IMR-90 (cell line): Measurements from ENCODE around the gene CYP2B6. TPM values are rescaled to one million over a fixed set of nuclear protein-coding genes. Genes with fewer than 3 reads are reported as not detected.
"Not testable (repeated sequence)": the region's sequence is repeated elsewhere in the genome, so short reads cannot be mapped to it uniquely, and the experiment has no call there.

Experiments used
- ATAC-seq: fragments of 200-7000 bp; cut with Tn5 transposase; 2 replicates; pipeline ENCODE4 v1.9.1; 2020; ENCODE audit warnings: low read depth, mild to moderate bottlenecking, moderate library complexity
- BruUV-seq: library from RNA; stranded (reverse); fragments of 400-500 nt; replicated peaks from 2 replicates; lab custom pipeline; 2021; lab: Mats Ljungman, UMichigan
- CTCF ChIA-PET: fragments of 300-600 bp; formaldehyde crosslinking; extraction: SDS; loops from one replicate; lab custom pipeline; 2021; ENCODE audit warnings: antibody characterized with exemption; lab: Yijun Ruan, JAX
- POLR2A ChIA-PET: fragments of 300-600 bp; sonication (Branson Sonifier 250); formaldehyde crosslinking; loops from one replicate; lab custom pipeline; 2022; ENCODE audit warnings: antibody characterized with exemption; ENCODE audit not compliant: unreplicated experiment; lab: Charles Lee
- DNase-seq: peaks from one replicate; pipeline ENCODE4 v3.0.0; 2013
- H2AFZ ChIP-seq: replicated peaks from 2 replicates; pipeline ENCODE3; 2013; ENCODE audit warnings: low read length, mild to moderate bottlenecking; ENCODE audit not compliant: poor library complexity
- H2AK5ac ChIP-seq: 2 replicates; pipeline ENCODE4 v1.6.1; 2013; ENCODE audit warnings: low read depth, low read length, inconsistent platforms
- H2AK9ac ChIP-seq: replicated peaks from 2 replicates; pipeline ENCODE3; 2013; ENCODE audit warnings: mild to moderate bottlenecking, low read depth, low read length, moderate library complexity; ENCODE audit not compliant: poor library complexity
- H2BK120ac ChIP-seq: 2 replicates; pipeline ENCODE4 v1.6.1; 2013; ENCODE audit warnings: low read depth, low read length, inconsistent platforms
- H2BK15ac ChIP-seq: 3 replicates; pipeline ENCODE4 v1.6.1; 2013; ENCODE audit warnings: low read depth, low read length, inconsistent platforms
- H2BK20ac ChIP-seq: 2 replicates; pipeline ENCODE4 v1.6.1; 2013; ENCODE audit warnings: low read depth, mild to moderate bottlenecking, inconsistent platforms, low read length, moderate library complexity
- H2BK5ac ChIP-seq: 2 replicates; pipeline ENCODE4 v1.6.1; 2013; ENCODE audit warnings: mild to moderate bottlenecking, low read depth, low read length, inconsistent platforms; ENCODE audit not compliant: poor library complexity, severe bottlenecking
- H3K14ac ChIP-seq: replicated peaks from 2 replicates; pipeline ENCODE4 v1.6.1; 2013; ENCODE audit warnings: low read depth, low read length, inconsistent platforms
- H3K18ac ChIP-seq: 2 replicates; pipeline ENCODE4 v1.6.1; 2013; ENCODE audit warnings: low read depth, low read length, control low read depth
- H3K23ac ChIP-seq: 2 replicates; pipeline ENCODE4 v1.6.1; 2013; ENCODE audit warnings: low read depth, low read length, inconsistent platforms
- H3K27ac ChIP-seq: 2 replicates; pipeline ENCODE4 v1.5.1; 2013; ENCODE audit warnings: mild to moderate bottlenecking, control low read depth, low read length; ENCODE audit not compliant: insufficient read depth
- H3K27me3 ChIP-seq: 2 replicates; pipeline ENCODE4 v1.6.1; 2013; ENCODE audit warnings: low read length; ENCODE audit not compliant: control insufficient read depth, insufficient read depth
- H3K36me3 ChIP-seq: 2 replicates; pipeline ENCODE4 v1.6.1; 2013; ENCODE audit warnings: low read length, mixed read lengths; ENCODE audit not compliant: control insufficient read depth, insufficient read depth
- H3K4ac ChIP-seq: 2 replicates; pipeline ENCODE4 v1.6.1; 2013; ENCODE audit warnings: low read depth, low read length, inconsistent platforms
- H3K4me1 ChIP-seq: 2 replicates; pipeline ENCODE4 v1.6.1; 2013; ENCODE audit warnings: low read length, mixed read lengths; ENCODE audit not compliant: control insufficient read depth, insufficient read depth
- H3K4me2 ChIP-seq: 2 replicates; pipeline ENCODE4 v1.6.1; 2013; ENCODE audit warnings: low read depth, mild to moderate bottlenecking, control low read depth, low read length, moderate library complexity
- H3K4me3 ChIP-seq: 2 replicates; pipeline ENCODE4 v1.5.1; 2013; ENCODE audit warnings: low read depth, mild to moderate bottlenecking, control low read depth, low read length, moderate library complexity; ENCODE audit not compliant: insufficient read depth
- H3K56ac ChIP-seq: 2 replicates; pipeline ENCODE4 v1.6.1; 2013; ENCODE audit warnings: low read length, inconsistent platforms; ENCODE audit not compliant: insufficient read depth; ENCODE audit errors: extremely low read depth
- H3K79me1 ChIP-seq, 2 experiments: 2 replicates each; pipeline ENCODE4 v1.6.1; 2013; ENCODE audit warnings: low read length in 2 of 2, inconsistent platforms in 1 of 2, low read depth in 1 of 2
- H3K9ac ChIP-seq: 2 replicates; pipeline ENCODE4 v1.6.1; 2013; ENCODE audit warnings: low read depth, low read length, control low read depth
- H3K9me1 ChIP-seq: 2 replicates; pipeline ENCODE4 v1.6.1; 2013; ENCODE audit warnings: low read length, inconsistent platforms; ENCODE audit not compliant: insufficient read depth
- H3K9me3 ChIP-seq: 2 replicates; pipeline ENCODE4 v1.6.1; 2013; ENCODE audit warnings: low read length; ENCODE audit not compliant: control insufficient read depth, insufficient read depth
- H4K20me1 ChIP-seq: 2 replicates; pipeline ENCODE4 v1.6.1; 2013; ENCODE audit warnings: low read length, inconsistent platforms; ENCODE audit not compliant: insufficient read depth
- H4K5ac ChIP-seq: 2 replicates; pipeline ENCODE4 v1.6.1; 2013; ENCODE audit warnings: mild to moderate bottlenecking, low read depth, low read length, control low read depth
- H4K8ac ChIP-seq, 2 experiments: 2 replicates each; pipeline ENCODE4 v1.6.1; 2013; ENCODE audit warnings: low read depth in 2 of 2, low read length in 2 of 2, control low read depth in 1 of 2, inconsistent platforms in 1 of 2
- H4K91ac ChIP-seq: 2 replicates; pipeline ENCODE4 v1.6.1; 2013; ENCODE audit warnings: low read depth, low read length, inconsistent platforms; ENCODE audit not compliant: insufficient read depth
- WGBS, 2 experiments: methylation state at CpG; one replicate each; pipeline versions ENCODE4 v1.1.5 to v1.1.7; 2013; ENCODE audit warnings: missing lambda C conversion rate in 2 of 2; ENCODE audit not compliant: insufficient read length in 1 of 2; ENCODE audit errors: extremely low coverage in 2 of 2; 5-methylcytosine and 5-hydroxymethylcytosine counted together
- dilution Hi-C: fragments of 300-500 bp; cut with HindIII; formaldehyde crosslinking; loops from one replicate; pipeline ENCODE4 v1.14.3; 2018; ENCODE audit warnings: low sequenced_read_pairs; ENCODE audit not compliant: unreplicated experiment
- in situ Hi-C: fragments of 300-500 bp; cut with MboI; formaldehyde crosslinking; loops from 3 replicates; pipeline ENCODE4 v1.14.3; 2019; ENCODE audit warnings: low sequenced_read_pairs, inconsistent platforms, mixed read lengths
- intact Hi-C: fragments of 100-400 bp; cut with micrococcal nuclease; formaldehyde crosslinking; loops from 2 replicates; pipeline ENCODE4 v1.10.0; 2022
- polyA plus RNA-seq, 3 experiments: library from polyadenylated mRNA; depleted of rRNA; stranded (reverse); fragments of >200 nt; gene quantifications; 2 replicates each; pipeline ENCODE4 v1.2.3, GENCODE V29; 2012; ENCODE audit warnings: low replicate concordance in 1 of 3
- total RNA-seq: library from RNA; depleted of rRNA; stranded (reverse); fragments of >200 nt; gene quantifications from 2 replicates; pipeline ENCODE4 v1.2.3, GENCODE V29; 2012

Gene CYP2B6
- total and polyA plus RNA-seq, 2 of the 4 experiments (the other 2 are of a cell fraction) = not detected

DNA sequence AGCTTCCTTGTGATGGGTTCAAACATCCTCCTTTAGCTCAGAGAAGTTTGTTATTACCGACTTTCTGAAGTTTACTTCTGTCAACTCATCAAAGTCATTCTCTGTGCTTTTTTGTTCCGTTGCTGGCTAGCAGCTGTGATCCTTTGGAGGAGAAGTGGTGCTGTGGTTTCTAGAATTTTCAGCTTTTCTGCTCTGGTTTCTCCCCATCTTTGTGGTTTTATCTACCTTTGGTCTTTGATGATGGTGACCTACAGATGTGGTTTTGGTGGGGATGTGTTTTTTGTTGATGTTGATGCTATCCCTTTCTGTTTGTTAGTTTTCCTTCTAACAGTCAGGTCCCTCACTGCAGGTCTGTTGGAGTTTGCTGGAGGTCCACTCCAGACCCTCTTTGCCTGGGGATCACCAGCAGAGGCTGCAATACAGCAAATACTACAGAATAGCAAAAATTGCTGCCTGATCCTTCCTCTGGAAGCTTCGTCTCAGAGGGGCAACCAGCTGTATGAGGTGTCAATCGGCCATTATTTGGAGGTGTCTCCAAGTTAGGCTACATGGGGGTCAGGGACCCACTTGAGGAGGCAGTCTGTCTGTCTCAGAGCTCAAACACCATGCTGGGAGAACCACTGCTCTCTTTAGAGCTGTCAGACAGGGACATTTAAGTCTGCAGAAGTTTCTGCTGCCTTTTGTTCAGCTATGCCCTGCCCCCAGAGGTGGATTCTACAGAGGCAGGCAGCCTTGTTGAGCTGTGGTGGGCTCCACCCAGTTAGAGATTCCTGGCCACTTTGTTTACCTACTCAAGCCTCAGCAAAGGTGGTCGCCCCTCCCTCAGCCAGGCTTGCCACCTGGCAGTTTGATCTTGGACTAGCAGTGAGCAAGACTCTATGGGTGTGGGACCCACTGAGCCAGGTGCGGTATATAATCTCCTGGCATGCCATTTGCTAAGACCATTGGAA is 20.4 kb upstream of the CYP2B6 start:
- BruUV-seq, H3K27me3 ChIP-seq, H3K36me3 ChIP-seq, H3K9ac ChIP-seq, H2BK120ac ChIP-seq, H2BK15ac ChIP-seq, H4K91ac ChIP-seq, H4K5ac ChIP-seq, POLR2A ChIA-PET, H3K23ac ChIP-seq, H3K14ac ChIP-seq, H3K4me3 ChIP-seq, CTCF ChIA-PET, H3K4ac ChIP-seq, H2BK5ac ChIP-seq, DNase-seq, H2AK5ac ChIP-seq, H3K9me1 ChIP-seq, H3K9me3 ChIP-seq, H3K4me1 ChIP-seq, H3K4me2 ChIP-seq, H3K18ac ChIP-seq, in situ Hi-C loops, H3K79me1 ChIP-seq, H3K56ac ChIP-seq, dilution Hi-C loops, H2BK20ac ChIP-seq, H2AK9ac ChIP-seq, H2AFZ ChIP-seq, H3K27ac ChIP-seq, H4K20me1 ChIP-seq, H4K8ac ChIP-seq, ATAC-seq: not testable (repeated sequence)
- WGBS, 2 experiments = no CpG with 5 or more reads among the region's 6 CpGs
- intact Hi-C loops = loop anchor here (5.0 kb wide), 1 partner anchor 308 kb away; no protein-coding TSS in a partner anchor
